ENCODE measurements around the gene SLC7A8. TPM values are rescaled to one million over a fixed set of nuclear protein-coding genes. Genes with fewer than 3 reads are reported as not detected.

Gene SLC7A8
- total RNA-seq, 2 donors from 2014 or later = 21.5 to 23.8 TPM

GRCh38 chr14:23137813-23138535 is 45.5 kb downstream of the SLC7A8 start:
- Histone ChIP-seq H3K4me1 (no peaks in the 10 kb centered on the region), H3K27ac (no peak overlapping the region), H3K9me3 (no peaks in the 10 kb centered on the region), H3K36me3 (no peaks in the 10 kb centered on the region), H3K27me3 (no peaks in the 10 kb centered on the region), H3K4me3 (no peak overlapping the region), H3K9ac (ENCODE audit: low read depth in 2 of 2, low read length in 2 of 2) (no peak overlapping the region)
- intact Hi-C loops (cut with DNase I) = no loop called here
- no peak for TF ChIP-seq CTCF (IDR thresholded peaks at IDR 0.05)
- no peak for DNase-seq

- Histone ChIP-seq H3K36me3 (no peaks in the 10 kb centered on the region), H3K27me3 (no peaks in the 10 kb centered on the region), H3K9me3 (no peaks in the 10 kb centered on the region), H3K9ac (ENCODE audit: low read depth in 2 of 2, low read length in 2 of 2) (no peak overlapping the region), H3K4me1 (no peaks in the 10 kb centered on the region), H3K4me3 (no peak overlapping the region), H3K27ac (no peak overlapping the region)
- no peak for DNase-seq
- intact Hi-C loops (cut with DNase I) = no loop called here
- no peak for TF ChIP-seq CTCF (IDR thresholded peaks at IDR 0.05)
Observed at GRCh38 chr14:23137192-23137812, 46.2 kb downstream of the SLC7A8 start.

- Histone ChIP-seq H3K36me3 (no peaks in the 10 kb centered on the region), H3K27ac (no peak overlapping the region), H3K27me3 (no peaks in the 10 kb centered on the region), H3K9me3 (no peaks in the 10 kb centered on the region), H3K9ac (ENCODE audit: low read depth in 2 of 2, low read length in 2 of 2) (no peak overlapping the region), H3K4me1 (no peaks in the 10 kb centered on the region), H3K4me3 (no peak overlapping the region)
- no peak for TF ChIP-seq CTCF (IDR thresholded peaks at IDR 0.05)
- no peak for DNase-seq
- intact Hi-C loops (cut with DNase I) = no loop called here
Observed at GRCh38 chr14:23136566-23137133, 46.8 kb downstream of the SLC7A8 start.

GRCh38 chr14:23132970-23133369 is 50.5 kb downstream of the SLC7A8 start:
- Histone ChIP-seq H3K9me3 (no peaks in the 10 kb centered on the region), H3K27ac (no peak overlapping the region), H3K4me3 (no peak overlapping the region), H3K27me3 (no peaks in the 10 kb centered on the region), H3K36me3 (no peaks in the 10 kb centered on the region), H3K9ac (ENCODE audit: low read depth in 2 of 2, low read length in 2 of 2) (no peak overlapping the region), H3K4me1 (no peaks in the 10 kb centered on the region)
- TF ChIP-seq CTCF (IDR thresholded peaks at IDR 0.05) = no peak
- no peak for DNase-seq
- intact Hi-C loops (cut with DNase I) = no loop called here

GRCh38 chr14:23131482-23131881 is 52.0 kb downstream of the SLC7A8 start:
- TF ChIP-seq CTCF (IDR thresholded peaks at IDR 0.05) = no peak
- no peak overlapping the region for H3K27ac ChIP-seq

More at GRCh38 chr14:23131482-23131881, 52.0 kb downstream of the SLC7A8 start:
- Histone ChIP-seq H3K4me1 (no peaks in the 10 kb centered on the region), H3K36me3 (no peaks in the 10 kb centered on the region), H3K27me3 (no peaks in the 10 kb centered on the region), H3K9ac (ENCODE audit: low read depth in 2 of 2, low read length in 2 of 2) (no peak overlapping the region), H3K9me3 (no peaks in the 10 kb centered on the region), H3K4me3 (no peak overlapping the region)
- DNase-seq = no peak
- intact Hi-C loops (cut with DNase I) = no loop called here
